ENCODE data around the gene NOM1.
"Not testable (repeated sequence)": the region's sequence is repeated elsewhere in the genome, so short reads cannot be mapped to it uniquely, and the experiment has no call there.

The NOM1 gene

DNA sequence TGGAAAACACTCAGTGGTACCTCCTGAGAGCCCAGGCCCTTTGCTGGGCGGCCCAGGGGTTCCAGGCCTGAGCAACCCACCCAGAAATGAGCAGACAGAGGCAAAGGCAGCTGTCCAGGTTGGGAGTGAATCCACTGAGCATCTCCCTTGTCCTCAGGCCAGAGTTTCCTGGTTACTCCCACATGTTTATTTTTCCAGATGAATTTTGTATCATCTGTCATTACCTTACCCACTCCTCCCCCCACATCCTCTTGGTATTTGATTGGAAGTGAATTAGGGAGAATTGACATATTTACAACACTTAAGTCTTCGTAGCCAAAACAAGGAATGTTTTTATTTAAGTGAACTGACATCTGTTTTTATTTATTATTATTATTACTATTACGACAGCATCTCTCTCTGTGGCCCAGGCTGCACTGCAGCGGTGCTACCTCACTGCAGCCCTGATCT, 43.3 kb upstream of the NOM1 start:
- DNase-seq: no peak
- no peak overlapping the region for H2AFZ ChIP-seq (ENCODE audit: low read length)
- no peaks in the 10 kb centered on the region for H3K4me1 ChIP-seq (ENCODE audit: low read length)
- H3K27ac ChIP-seq (ENCODE audit: low read length): no peak overlapping the region
- H3K4me2 ChIP-seq (ENCODE audit: low read depth, low read length): no peak overlapping the region
- no peak overlapping the region for H3K9ac ChIP-seq (ENCODE audit: low read length)
- no peaks in the 10 kb centered on the region for H4K20me1 ChIP-seq (ENCODE audit: insufficient read depth, low read length)
- no peaks in the 10 kb centered on the region for H3K27me3 ChIP-seq (replicated peaks; ENCODE audit: insufficient read depth, low read length)
- no peak overlapping the region for H3K4me3 ChIP-seq (ENCODE audit: low read length)
- H3K9me3 ChIP-seq (replicated peaks; ENCODE audit: insufficient read depth, low read length): no peaks in the 10 kb centered on the region
- H3K79me2 ChIP-seq (ENCODE audit: low read length): no peaks in the 10 kb centered on the region
- H3F3A ChIP-seq (ENCODE audit: insufficient read depth, low read length): no peaks in the 10 kb centered on the region
- no peak for TF ChIP-seq EZH2 (optimal IDR thresholded peaks at IDR 0.05; ENCODE audit: low read depth, low read length)
- TF ChIP-seq EZH2phosphoT487 (IDR thresholded peaks at IDR 0.05; ENCODE audit: low read length): no peak
- TF ChIP-seq CTCF (IDR thresholded peaks at IDR 0.05; ENCODE audit: low read length): no peak
- no peaks in the 10 kb centered on the region for H3K9me2 ChIP-seq (replicated peaks; ENCODE audit: insufficient read depth, low read length)
- H3K36me3 ChIP-seq (replicated peaks; ENCODE audit: insufficient read depth, low read length): no peaks in the 10 kb centered on the region

DNA sequence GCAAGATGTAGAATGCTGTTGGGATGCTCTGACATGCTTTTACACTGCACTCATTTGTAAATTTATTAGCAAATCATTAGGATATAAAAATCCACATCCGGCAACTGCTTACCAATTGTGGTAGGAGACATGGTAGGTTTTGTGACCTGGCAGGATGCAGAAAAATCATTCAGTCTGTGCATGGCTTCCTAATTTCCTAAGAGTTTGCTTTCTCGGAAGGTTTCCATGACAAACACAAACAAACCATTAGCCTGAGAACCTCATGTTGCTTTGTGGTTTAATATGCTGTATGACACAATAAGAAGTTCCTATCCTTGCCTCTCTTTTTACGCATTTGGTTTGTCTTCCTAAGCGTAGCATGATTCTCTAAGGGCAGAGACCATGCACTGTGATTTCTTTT, 41.9 kb upstream of the NOM1 start:
- no peak overlapping the region for H3K27ac ChIP-seq (ENCODE audit: low read length)
- no peak overlapping the region for H3K9ac ChIP-seq (ENCODE audit: low read length)
- H3K9me2 ChIP-seq (replicated peaks; ENCODE audit: insufficient read depth, low read length): no peaks in the 10 kb centered on the region
- no peaks in the 10 kb centered on the region for H3F3A ChIP-seq (ENCODE audit: insufficient read depth, low read length)
- no peaks in the 10 kb centered on the region for H3K9me3 ChIP-seq (replicated peaks; ENCODE audit: insufficient read depth, low read length)
- H3K4me1 ChIP-seq (ENCODE audit: low read length): no peaks in the 10 kb centered on the region
- no peak overlapping the region for H3K4me3 ChIP-seq (ENCODE audit: low read length)
- no peak overlapping the region for H3K4me2 ChIP-seq (ENCODE audit: low read depth, low read length)
- TF ChIP-seq CTCF (IDR thresholded peaks at IDR 0.05; ENCODE audit: low read length) (no peak), EZH2phosphoT487 (IDR thresholded peaks at IDR 0.05; ENCODE audit: low read length) (no peak), EZH2 (optimal IDR thresholded peaks at IDR 0.05; ENCODE audit: low read depth, low read length) (no peak)
- no peak overlapping the region for H2AFZ ChIP-seq (ENCODE audit: low read length)
- H3K36me3 ChIP-seq (replicated peaks; ENCODE audit: insufficient read depth, low read length): no peaks in the 10 kb centered on the region
- DNase-seq: no peak
- no peaks in the 10 kb centered on the region for H3K79me2 ChIP-seq (ENCODE audit: low read length)
- H4K20me1 ChIP-seq (ENCODE audit: insufficient read depth, low read length): no peaks in the 10 kb centered on the region
- no peaks in the 10 kb centered on the region for H3K27me3 ChIP-seq (replicated peaks; ENCODE audit: insufficient read depth, low read length)

- not testable (repeated sequence) for H3F3A ChIP-seq (ENCODE audit: insufficient read depth, low read length); H2AFZ ChIP-seq (ENCODE audit: low read length); H3K9ac ChIP-seq (ENCODE audit: low read length); H3K9me3 ChIP-seq (replicated peaks; ENCODE audit: insufficient read depth, low read length); DNase-seq; H3K79me2 ChIP-seq (ENCODE audit: low read length); H3K4me1 ChIP-seq (ENCODE audit: low read length); H4K20me1 ChIP-seq (ENCODE audit: insufficient read depth, low read length); H3K9me2 ChIP-seq (replicated peaks; ENCODE audit: insufficient read depth, low read length); H3K27ac ChIP-seq (ENCODE audit: low read length); H3K27me3 ChIP-seq (replicated peaks; ENCODE audit: insufficient read depth, low read length); H3K4me2 ChIP-seq (ENCODE audit: low read depth, low read length); H3K36me3 ChIP-seq (replicated peaks; ENCODE audit: insufficient read depth, low read length); H3K4me3 ChIP-seq (ENCODE audit: low read length)
Measured at GRCh38 chr7:156909574-156910252, 39.8 kb upstream of the NOM1 start.

GRCh38 chr7:156918635-156919034, 30.9 kb upstream of the NOM1 start:
- Histone ChIP-seq H3K9me3 (replicated peaks; ENCODE audit: insufficient read depth, low read length) (no peaks in the 10 kb centered on the region), H3K79me2 (ENCODE audit: low read length) (no peaks in the 10 kb centered on the region), H3K4me2 (ENCODE audit: low read depth, low read length) (no peak overlapping the region), H3K27ac (ENCODE audit: low read length) (no peak overlapping the region), H3K4me3 (ENCODE audit: low read length) (no peak overlapping the region), H3K27me3 (replicated peaks; ENCODE audit: insufficient read depth, low read length) (no peaks in the 10 kb centered on the region), H3K36me3 (replicated peaks; ENCODE audit: insufficient read depth, low read length) (no peaks in the 10 kb centered on the region), H3K9me2 (replicated peaks; ENCODE audit: insufficient read depth, low read length) (no peaks in the 10 kb centered on the region), H3K4me1 (ENCODE audit: low read length) (peaks cover 8% of the 10 kb centered on the region), H2AFZ (ENCODE audit: low read length) (no peak overlapping the region), H3F3A (ENCODE audit: insufficient read depth, low read length) (peaks cover 5% of the 10 kb centered on the region; the same call in 1 of the 2 replicates), H4K20me1 (ENCODE audit: insufficient read depth, low read length) (no peaks in the 10 kb centered on the region), H3K9ac (ENCODE audit: low read length) (no peak overlapping the region)
- DNase-seq: no peak
- TF ChIP-seq EZH2 (optimal IDR thresholded peaks at IDR 0.05; ENCODE audit: low read depth, low read length) (no peak), EZH2phosphoT487 (IDR thresholded peaks at IDR 0.05; ENCODE audit: low read length) (no peak), CTCF (IDR thresholded peaks at IDR 0.05; ENCODE audit: low read length) (no peak)
